EL (cell line): ENCODE results near the gene NEK11.
"Not testable (repeated sequence)": the region's sequence is repeated elsewhere in the genome, so short reads cannot be mapped to it uniquely, and the experiment has no call there.

ENCODE experiments used
- DNase-seq: peaks from one replicate; pipeline ENCODE4 v3.0.0-alpha.2; 2016

The NEK11 gene

DNA sequence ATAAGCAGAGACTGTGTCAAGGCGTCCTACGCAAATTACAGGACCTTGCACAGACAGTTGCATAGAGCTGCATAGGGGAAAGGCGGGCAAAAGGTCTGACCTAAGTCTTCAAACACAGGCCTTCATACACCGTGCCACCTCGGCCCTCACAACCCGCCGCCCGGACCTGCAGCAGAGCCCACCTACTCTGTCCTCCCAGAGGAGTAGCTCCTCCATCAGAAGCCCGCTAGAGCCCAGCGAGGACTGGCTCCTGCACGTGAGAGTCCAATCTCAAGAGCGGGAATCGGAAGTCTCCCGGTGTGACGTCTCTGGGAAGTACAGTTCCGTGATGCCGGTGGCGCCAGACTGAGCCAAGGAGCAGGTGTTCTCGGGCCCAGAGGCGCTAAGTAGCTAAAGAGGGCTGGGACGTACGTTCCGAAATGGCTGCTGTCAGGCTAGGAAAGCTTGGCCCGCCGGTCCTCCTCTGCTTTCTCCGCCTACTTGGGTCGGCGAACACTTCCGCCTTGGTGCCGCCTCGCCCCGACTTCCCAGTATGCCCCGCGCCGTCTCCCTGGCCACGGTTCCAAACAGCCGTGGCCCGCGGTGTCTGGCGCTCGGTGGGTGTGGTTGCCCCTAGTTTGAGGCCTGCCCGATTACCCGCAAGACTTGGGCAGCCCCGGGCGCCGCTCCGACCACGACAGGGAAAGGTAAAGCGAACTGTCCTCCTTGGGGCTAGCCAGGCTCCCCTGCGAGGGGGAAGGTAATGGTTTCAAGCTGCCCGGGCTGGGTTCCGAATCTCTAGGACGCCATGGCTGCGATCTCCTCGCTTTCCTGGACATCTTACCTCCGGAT lies at the start of gene NEK11, which contains the start of gene ASTE1:
TSS of gene NEK11 (plus strand) at position 557 of the 831 bp plus-strand sequence. CDS start 2,832 bp downstream, outside the sequence.
TSS of gene ASTE1 (minus strand) at position 505 of the 831 bp plus-strand sequence. CDS start 1,519 bp downstream, outside the sequence.
- peak; percentile 86 for DNase-seq

DNA sequence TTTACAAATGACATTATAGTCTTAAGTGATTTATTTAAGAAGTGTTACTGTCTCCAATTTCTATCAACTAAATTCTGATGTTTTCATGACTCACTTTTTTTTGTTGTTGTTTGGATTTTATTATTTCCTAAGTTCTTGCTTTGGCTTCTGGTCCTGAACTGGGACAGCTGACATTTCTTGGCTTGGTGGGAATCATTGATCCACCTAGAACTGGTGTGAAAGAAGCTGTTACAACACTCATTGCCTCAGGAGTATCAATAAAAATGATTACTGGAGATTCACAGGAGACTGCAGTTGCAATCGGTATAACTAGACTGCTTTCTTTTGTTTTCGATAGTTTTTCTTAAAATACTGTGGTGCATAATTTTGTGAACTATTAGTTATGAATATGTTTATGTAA lies 47.6 kb upstream of the NEK11 start:
- DNase-seq, result no peak

- no peak for DNase-seq
Measured at GRCh38 chr3:130981469-130981868, 45.2 kb upstream of the NEK11 start.

DNA sequence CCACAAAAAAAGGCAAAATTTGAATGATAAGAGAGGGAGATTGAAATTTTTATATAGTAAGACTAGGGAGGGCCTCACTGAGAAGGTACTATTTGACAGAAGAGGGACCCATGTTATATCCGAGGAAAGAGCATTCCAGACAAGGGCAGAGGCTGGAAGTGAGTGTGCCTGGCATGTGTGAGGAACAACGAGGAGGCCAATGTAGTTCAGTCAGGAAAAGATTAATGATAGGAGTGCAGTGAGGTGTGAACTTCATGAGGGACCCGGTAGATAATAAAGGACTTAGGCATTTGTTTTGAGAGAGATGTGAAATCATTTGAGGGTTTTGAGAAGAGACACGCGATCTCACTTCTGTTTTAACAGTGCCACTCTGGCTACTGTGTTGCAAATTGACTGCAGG lies 36.4 kb upstream of the NEK11 start:
- no peak for DNase-seq

DNA sequence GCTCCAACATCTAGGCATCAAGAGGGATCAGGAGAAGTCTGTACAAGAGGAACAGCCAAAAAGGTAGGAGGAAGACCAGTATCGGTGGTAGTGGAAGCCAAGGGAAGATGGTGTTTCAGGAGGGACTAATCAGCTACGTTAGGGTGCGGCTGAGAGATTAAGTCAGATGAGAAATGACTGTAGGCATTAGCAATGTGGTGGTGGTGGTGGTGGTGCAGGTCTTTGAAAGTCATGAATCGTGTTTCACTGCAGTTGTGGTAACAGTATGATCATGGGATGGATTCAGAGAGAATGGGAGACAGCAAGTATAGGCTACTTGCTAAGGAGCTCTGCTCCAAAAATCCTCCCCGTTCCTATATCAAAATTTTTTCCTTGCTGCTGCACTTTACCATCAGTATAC lies 35.6 kb upstream of the NEK11 start:
- no peak for DNase-seq

DNA sequence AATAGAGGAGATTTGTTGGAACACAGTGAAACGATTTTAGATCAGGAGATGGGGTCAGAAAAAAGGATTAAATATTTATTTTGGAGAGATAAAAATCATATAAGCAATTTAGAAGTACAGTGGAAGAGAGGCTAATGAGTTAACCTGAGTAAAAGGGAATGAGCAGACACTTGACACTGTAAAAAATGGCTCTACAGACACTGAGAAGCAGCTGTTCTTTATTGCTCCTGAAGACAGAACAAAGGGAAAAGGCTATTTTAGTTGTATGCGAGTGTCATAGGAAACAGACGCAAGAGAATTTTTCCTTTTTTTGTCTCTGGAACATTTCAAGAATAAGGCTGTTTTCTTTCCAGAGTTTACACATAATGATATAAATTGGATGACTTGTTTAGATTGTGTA lies 34.3 kb upstream of the NEK11 start:
- no peak for DNase-seq

- DNase-seq, result no peak
Measured at GRCh38 chr3:130997289-130997688, 29.4 kb upstream of the NEK11 start.

DNA sequence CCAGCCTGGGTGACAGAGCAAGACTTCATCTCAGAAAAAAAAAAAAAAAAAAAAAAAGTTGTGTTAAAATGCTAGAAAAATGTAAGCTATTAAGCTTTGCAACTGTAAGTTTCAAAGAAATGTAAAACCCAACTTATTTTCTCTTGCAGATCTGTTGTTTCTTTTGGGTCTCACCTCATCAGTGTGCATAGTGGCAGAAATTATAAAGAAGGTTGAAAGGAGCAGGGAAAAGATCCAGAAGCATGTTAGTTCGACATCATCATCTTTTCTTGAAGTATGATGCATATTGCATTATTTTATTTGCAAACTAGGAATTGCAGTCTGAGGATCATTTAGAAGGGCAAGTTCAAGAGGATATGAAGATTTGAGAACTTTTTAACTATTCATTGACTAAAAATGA lies 25.6 kb upstream of the NEK11 start:
- DNase-seq, result no peak

- DNase-seq, result no peak
Measured at GRCh38 chr3:131004603-131005002, 22.1 kb upstream of the NEK11 start.

DNA sequence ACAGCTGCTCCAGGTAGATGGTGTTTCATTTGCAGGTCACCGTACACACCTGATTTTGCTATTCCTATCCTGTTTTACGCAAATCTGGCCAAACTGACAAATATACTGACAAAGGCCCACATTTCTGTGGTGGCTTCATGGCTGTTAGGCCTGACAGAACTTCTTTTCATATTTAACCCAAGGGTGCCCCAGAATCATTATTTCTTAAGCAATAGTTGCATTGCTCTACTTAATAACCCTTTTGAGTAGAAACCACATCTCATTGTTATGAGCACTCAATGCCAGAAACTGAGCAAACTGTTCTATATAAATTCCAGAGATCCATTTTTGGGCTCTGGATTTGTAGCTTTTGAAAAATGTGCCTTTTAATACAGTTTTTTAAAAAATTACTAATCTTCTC lies 19.4 kb upstream of the NEK11 start:
- no peak for DNase-seq

DNA sequence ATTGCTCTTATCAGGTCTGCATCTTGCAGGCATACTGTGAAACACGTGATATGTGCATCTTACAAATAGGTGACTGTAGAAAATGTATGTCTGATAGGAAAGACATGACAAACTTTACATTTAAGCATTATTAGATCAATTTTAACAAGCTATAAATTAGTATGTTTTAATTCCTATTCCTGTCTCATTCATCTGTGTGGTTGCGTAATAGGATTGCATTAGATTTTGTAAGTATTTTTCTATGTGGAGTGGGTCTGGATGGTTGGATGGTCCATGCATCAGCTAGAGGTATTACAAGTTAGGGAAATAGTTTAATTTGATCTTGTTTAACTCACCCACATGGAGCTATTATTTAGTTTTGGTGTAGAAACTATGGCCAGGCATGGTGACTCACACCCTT lies 18.9 kb upstream of the NEK11 start:
- no peak for DNase-seq

DNA sequence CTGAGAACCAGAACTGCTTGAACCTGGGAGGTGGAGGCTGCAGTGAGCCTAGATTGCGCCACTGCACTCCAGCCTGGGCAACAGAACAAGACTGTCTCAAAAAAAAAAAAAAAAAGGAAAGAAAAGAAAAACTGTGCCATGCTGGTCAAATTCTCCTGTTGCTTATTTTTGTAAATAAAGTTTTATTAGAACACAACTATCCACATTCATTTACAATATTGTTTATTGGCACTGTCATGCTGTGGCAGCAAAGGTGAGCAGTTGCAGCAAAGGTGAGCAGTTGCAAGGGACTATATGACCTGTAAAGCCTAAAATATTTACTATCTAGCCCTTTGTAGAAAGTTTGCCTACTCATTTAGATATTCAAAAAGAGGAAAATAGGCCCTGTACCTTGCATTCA lies 18.4 kb upstream of the NEK11 start:
- no peak for DNase-seq

GRCh38 chr3:131009698-131010097 lies 17.0 kb upstream of the NEK11 start:
- DNase-seq, result no peak

DNA sequence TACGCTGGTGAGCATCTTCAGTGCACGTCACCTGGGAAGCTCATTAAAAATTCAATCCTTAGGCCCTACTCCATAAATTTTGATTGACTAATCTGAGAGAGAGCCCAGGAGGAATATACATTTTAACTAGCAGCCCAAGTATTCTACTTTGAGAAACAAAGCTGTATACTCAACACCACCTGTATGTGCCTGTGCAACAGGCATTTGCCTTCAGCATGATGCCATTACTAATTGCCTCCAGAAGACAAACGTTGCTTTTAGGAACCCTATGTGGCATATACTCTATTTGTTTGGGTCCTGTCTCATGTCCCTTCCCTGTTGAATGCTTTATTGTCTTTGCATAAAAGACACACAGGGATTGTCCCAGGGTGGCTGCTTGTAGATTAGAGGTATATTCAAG lies 7.7 kb upstream of the NEK11 start:
- no peak for DNase-seq

DNA sequence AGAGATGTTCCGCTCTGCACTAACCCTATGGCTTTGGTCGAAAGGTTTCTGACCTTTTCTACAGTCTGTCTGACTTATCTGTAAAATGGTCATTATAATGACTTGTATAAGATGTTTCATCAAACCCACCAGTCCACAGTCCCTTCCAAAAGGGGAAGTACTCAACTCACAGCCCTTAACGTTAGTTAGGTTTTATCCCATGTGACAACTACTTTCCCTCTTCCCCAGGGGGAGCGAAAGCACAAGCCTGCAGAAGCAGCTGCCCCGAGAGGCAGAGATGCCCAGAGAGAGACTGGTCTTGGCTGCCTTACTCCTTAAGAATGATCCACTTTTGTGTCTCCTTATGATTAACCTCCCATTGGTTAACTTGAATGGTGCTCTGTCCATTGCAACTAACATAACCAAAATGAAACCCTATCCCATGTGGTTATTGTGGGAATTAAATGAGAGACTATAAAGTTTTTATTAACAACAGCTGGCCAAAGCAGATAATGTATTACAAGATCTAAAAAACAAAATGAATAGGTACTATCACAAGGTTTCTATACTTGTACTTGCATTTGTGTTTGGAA lies 6.5 kb upstream of the NEK11 start:
- DNase-seq, result no peak

GRCh38 chr3:131025539-131025938 lies 1.1 kb upstream of the NEK11 start:
- no peak for DNase-seq

DNA sequence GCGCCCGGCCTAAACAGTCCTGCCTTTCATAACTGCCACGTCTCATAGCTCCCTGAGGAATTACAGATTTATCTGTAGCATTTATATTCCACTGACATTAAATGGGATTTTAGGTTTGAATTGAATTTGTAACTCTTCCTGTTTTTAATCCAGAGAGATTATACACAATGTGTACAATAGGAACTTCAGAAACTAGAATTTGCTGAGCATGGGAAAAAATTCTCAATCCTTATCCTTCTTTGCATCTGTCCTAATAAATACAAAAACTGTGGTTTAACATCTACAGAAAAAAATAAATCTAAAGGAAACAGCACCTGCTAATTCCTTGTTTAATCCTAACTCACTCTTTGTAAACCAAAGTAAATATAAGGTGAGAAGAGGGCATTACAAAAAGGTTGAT lies 2.2 kb downstream of the NEK11 start:
- no peak for DNase-seq

- no peak for DNase-seq
Measured at GRCh38 chr3:131031660-131032059, 5.0 kb downstream of the NEK11 start.

DNA sequence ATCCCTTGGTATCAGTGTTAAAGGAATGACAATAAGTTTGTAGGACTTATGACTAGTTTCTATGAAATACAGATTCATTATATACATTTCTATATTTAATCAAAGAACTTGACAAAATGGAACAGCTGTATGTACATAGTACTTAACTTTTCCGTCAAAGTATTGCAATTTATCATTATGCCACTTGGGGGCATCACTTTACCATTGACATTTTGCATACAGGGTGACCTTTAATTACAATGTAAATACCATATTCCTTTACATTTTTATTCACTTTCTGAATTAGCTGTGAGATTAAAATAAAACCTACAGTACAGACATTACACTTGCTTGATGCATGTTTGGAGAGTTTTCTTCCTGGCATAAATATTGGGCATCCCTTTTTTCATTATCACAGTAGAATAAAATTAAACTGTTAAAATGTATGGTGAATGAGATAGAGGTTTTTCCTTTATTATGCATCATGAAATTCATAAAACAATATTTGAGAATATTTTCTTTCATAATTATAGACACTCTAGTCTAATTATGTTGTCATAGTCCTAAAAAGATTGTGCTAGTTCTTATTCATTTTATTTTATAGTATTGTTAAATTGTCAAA lies 6.9 kb downstream of the NEK11 start:
- peak; percentile 51 for DNase-seq

DNA sequence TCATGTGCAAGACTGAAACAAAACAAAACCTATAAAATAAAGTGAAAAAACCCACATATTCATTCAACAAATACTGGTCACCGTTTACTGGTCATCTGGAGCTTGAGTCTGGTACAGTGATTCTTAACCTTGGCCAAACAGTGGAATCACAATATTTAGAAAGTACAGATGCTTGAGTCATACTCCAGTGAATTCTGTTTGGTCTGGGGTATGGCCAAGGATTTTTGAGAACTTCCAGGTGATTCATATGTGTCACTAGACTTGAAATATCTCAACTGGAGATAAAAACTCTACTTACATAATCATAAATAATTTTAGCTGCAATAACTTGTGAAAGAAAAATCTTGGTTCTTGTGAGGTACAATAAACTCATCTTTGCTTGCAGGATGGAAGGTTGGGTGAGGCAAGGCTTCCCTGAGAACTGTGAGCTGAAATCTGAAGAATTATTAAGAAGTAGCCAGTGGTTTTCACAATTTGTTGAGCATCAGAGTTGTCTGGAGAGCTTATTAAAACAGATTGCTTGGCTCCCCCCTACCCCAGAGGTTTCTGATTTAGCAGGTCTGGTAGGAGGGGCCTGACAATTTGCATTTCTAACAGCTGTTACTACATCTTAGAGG lies 9.6 kb downstream of the NEK11 start:
- DNase-seq, result peak; percentile 51

DNA sequence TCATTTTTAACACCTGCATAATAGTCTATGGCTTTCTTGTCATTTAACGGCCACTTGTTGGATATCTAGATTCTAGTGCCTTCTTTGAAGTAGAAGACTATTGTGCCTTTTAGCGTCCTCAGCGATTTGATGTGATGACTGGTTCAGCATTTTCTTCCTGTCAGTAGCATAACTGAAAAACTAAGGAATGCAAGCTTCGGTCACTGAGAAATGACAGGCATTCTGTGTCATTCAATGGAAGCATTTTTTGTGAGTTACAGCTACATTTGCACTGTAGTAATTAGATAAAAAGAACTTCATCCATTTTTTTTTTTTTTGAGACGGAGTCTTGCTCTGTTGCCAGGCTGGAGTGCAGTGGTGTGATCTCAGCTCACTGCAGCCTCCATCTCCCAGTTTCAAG lies 10.3 kb downstream of the NEK11 start:
- DNase-seq, result peak; percentile 57

- no peak for DNase-seq
Measured at GRCh38 chr3:131038326-131038725, 11.6 kb downstream of the NEK11 start.

DNA sequence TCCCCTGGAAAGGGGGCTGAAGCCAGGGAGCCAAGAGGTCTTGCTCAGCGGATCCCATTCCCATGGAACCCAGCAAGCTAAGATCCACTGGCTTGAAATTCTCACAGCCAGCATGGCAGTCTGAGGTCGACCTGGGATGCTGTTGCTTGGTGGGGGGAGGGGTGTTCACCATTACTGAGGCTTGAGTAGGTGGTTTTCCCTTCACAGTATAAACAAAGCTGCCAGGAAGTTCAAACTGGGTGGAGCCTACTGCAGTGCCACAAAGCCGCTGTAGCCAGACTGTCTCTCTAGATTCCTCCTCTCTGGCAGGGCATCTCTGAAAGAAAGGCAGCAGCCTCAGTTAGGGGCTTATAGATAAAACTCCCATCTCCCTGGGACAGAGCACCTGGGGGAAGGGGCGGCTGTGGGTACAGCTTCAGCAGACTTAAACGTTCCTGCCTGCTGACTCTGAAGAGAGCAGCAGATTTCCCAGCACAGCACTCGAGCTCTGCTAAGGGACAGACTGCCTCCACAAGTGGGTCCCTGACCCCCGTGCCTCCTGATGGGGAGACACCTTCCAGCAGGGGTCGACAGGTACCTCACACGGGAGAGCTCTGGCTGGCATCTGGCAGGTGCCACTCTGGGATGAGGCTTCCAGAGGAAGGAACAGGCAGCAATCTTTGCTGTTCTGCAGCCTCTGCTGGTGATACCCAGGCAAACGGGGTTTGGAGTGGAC lies 15.8 kb downstream of the NEK11 start:
- DNase-seq, result not testable (repeated sequence)
